ENCODE data around the gene NDUFS6. TPM values are rescaled to one million over a fixed set of nuclear protein-coding genes. Genes with fewer than 3 reads are reported as not detected.

The NDUFS6 gene
- total and polyA plus RNA-seq, 2 of the 8 experiments (the other 6 are each of a cell fraction or from before 2014, with no cell fraction given) = 72.7 to 191 TPM

DNA sequence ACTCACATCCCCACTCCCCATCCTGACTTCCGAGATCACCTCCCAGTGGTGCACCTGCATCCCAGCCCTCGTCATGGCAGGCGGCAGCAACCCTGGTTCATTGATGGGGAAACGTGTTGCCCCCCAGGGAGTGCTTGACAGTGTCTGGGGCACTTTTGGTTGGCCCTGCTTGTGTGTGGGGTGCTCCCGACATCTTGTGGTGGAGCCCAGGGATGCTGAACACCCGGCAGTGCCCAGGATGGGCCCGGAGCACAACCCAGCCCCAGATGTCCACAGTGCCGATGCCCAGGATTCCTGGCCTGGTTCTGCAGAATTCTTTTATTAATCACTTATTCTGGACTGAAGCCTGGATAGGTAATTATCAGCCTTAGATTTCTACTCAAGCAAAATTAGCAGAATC lies 5.3 kb upstream of the NDUFS6 start (continued):
- TF ChIP-seq ASH2L (IDR thresholded peaks at IDR 0.05; ENCODE audit: low read length) = no peak
- no peak for TF ChIP-seq JUND (IDR thresholded peaks at IDR 0.05; ENCODE audit: low read length)
- TF ChIP-seq YY1 (IDR thresholded peaks at IDR 0.05; ENCODE audit: low read depth, low read length) = no peak
- no peak for TF ChIP-seq SIX5 (IDR thresholded peaks at IDR 0.05; ENCODE audit: low read depth, low read length)
- TF ChIP-seq RBBP5 (IDR thresholded peaks at IDR 0.05; ENCODE audit: borderline replicate concordance, low read depth, low read length) = no peak
- no peak for TF ChIP-seq KDM1A (IDR thresholded peaks at IDR 0.05; ENCODE audit: borderline replicate concordance, low read length)
